Suppressor macrophage treated with lipopolysaccharide for 4 hours (primary cell): Measurements from ENCODE around the gene KAZALD1.

Source experiments
- DNase-seq: peaks from one replicate; pipeline ENCODE4 v3.0.0-alpha.2; 2020

Gene KAZALD1

GRCh38 chr10:101050208-101051069 lies 11.3 kb upstream of the KAZALD1 start:
- DNase-seq = peak; percentile 69

DNA sequence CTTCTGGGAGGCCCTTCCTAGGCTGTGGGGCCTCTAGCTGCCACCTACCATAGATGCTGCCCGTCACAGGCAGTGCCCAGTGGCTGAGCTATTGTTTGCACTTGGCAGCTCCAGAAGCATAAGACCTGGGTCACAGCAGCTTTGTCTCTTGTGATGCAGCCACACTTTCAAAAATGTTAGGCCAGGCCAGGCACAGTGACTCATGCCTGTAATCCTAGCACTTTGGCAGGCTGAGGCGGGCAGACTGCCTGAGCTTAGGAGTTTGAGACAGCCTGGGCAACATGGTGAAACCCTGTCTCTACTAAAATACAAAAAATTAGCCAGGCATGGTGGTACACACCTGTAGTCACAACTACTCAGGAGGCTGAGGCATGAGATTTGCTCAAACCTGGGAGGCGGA lies 9.5 kb upstream of the KAZALD1 start:
- no peak for DNase-seq

- DNase-seq = no peak
Measured at GRCh38 chr10:101053516-101053915, 8.3 kb upstream of the KAZALD1 start.

GRCh38 chr10:101054351-101054750 lies 7.4 kb upstream of the KAZALD1 start:
- no peak for DNase-seq

- DNase-seq = no peak
Measured at GRCh38 chr10:101054876-101055275, 6.9 kb upstream of the KAZALD1 start.

GRCh38 chr10:101055411-101055810 lies 6.4 kb upstream of the KAZALD1 start:
- no peak for DNase-seq

- no peak for DNase-seq
Measured at GRCh38 chr10:101056365-101057151, 5.2 kb upstream of the KAZALD1 start.

- peak; percentile 99 for DNase-seq
Measured at GRCh38 chr10:101060036-101060950, 1.5 kb upstream of the KAZALD1 start.

- peak; percentile 90 for DNase-seq
Measured at GRCh38 chr10:101060951-101061623, 702 bp upstream of the KAZALD1 start.

DNA sequence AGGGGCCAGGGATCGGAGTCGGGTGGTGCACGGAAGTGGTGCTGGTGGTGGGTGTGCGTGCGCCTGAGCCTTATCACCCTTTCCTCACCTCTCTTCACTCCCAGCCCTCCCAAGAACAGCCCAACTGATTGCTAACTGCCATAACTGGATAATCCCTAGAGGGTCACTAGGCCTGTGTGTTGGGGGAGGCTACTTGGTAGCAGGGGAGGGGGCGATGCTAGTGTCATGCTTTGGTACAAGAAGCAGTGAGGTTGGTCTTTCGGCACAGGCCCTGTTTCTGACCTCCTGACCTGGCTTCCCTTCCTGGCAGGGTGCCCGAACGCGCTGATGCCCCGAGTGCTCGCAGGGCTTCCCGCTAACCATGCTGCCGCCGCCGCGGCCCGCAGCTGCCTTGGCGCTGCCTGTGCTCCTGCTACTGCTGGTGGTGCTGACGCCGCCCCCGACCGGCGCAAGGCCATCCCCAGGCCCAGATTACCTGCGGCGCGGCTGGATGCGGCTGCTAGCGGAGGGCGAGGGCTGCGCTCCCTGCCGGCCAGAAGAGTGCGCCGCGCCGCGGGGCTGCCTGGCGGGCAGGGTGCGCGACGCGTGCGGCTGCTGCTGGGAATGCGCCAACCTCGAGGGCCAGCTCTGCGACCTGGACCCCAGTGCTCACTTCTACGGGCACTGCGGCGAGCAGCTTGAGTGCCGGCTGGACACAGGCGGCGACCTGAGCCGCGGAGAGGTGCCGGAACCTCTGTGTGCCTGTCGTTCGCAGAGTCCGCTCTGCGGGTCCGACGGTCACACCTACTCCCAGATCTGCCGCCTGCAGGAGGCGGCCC lies 652 bp downstream of the KAZALD1 start:
- peak; percentile 71 for DNase-seq

DNA sequence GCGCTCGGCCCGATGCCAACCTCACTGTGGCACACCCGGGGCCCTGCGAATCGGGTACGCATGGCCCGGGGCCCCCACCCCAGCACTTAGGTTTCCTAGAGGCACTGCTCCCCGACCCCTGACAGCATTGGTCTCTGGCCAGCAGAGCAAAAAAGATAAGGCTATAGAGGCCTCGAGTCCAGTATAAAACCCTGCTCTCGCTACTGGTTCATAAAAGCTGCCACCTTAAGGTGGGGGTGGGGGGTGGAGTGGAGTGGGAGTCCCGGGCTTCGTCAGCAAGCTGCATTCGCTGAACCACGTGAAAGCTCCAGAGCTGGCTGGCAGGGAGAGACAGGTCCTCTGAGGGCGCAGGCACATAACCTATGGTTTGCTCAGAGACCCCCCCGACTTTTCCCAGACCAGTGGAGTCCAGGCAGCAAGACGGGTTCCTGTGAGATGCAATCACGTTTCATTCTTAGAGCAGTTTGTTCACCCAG lies 1.3 kb downstream of the KAZALD1 start:
- no peak for DNase-seq

- DNase-seq = no peak
Measured at GRCh38 chr10:101063548-101064414, 2.0 kb downstream of the KAZALD1 start.

DNA sequence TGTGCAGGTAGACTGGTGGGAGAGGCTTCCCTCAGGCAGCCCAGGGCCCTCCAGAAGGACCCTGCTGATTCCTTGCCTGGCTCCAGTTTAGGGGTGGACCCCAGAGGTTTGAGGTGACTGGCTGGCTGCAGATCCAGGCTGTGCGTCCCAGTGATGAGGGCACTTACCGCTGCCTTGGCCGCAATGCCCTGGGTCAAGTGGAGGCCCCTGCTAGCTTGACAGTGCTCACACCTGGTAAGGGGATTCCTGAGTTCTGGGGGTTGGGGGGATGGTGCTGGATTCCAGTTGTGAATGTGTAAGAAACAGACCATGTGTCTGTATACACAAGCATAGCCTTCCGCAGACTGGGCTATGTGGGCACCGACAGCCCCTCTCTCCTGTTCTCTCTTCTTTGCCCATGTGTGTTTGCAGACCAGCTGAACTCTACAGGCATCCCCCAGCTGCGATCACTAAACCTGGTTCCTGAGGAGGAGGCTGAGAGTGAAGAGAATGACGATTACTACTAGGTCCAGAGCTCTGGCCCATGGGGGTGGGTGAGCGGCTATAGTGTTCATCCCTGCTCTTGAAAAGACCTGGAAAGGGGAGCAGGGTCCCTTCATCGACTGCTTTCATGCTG lies 2.7 kb downstream of the KAZALD1 start:
- DNase-seq = no peak

- DNase-seq = no peak
Measured at GRCh38 chr10:101065481-101066145, 3.8 kb downstream of the KAZALD1 start.

GRCh38 chr10:101066146-101066895 lies 4.5 kb downstream of the KAZALD1 start:
- DNase-seq = peak; percentile 69

- DNase-seq = no peak
Measured at GRCh38 chr10:101066896-101067355, 5.1 kb downstream of the KAZALD1 start.

- peak; percentile 84 for DNase-seq
Measured at GRCh38 chr10:101067356-101068083, 5.7 kb downstream of the KAZALD1 start.

GRCh38 chr10:101069441-101069840 lies 7.7 kb downstream of the KAZALD1 start:
- DNase-seq = no peak
